NCI-H146 (cell line): ENCODE measurements around the gene POLD1.
"Not testable (repeated sequence)": the region's sequence is repeated elsewhere in the genome, so short reads cannot be mapped to it uniquely, and the experiment has no call there.

Experiments
- DNase-seq: peaks from one replicate; lab custom pipeline; 2025; lab: John Stamatoyannopoulos, UW

Gene POLD1

DNA sequence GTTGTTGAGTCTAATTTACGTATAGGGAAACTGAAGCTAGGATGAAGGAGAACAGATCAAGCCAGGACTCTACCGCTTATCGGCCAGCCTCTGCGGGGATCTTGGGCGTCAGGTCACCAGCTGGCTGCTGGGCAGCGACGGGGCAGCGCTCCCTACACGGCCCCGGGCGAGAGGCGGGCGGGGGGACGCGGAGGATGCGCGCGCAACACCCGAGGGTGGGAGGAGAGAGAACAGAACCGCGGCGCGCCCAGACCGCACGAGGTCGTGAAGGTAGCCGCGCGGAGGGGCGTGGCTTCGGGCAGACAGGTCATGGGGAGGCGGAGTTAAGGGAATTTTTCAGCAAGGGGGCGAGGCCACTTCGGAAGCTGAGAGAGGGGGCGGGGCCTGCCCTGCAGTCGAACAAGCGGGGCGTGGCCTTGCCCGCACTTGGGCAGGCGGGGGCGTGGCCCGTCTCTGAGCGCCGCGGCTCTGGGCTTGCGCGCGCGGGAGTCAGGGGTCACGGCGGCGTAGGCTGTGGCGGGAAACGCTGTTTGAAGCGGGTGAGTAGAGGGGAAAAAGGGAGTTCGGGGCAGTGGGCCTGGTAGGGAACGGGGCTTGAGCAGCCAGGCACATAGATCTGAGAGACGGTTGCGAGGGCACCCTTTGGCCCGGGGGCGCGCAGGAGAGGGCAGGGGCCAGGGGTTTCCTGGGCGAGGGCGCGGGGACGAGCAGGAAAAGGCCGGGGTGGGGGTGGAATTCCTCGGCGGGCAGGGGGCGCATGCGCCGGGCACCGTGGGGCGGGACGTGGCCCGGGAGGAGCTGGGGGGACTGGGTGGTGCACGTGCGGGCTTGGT lies at the start of gene POLD1:
POLD1 (plus strand) TSS at position 496 of the 833 bp plus-strand sequence. CDS start 14,505 bp downstream, outside the sequence.
- peak; percentile 100 for DNase-seq

DNA sequence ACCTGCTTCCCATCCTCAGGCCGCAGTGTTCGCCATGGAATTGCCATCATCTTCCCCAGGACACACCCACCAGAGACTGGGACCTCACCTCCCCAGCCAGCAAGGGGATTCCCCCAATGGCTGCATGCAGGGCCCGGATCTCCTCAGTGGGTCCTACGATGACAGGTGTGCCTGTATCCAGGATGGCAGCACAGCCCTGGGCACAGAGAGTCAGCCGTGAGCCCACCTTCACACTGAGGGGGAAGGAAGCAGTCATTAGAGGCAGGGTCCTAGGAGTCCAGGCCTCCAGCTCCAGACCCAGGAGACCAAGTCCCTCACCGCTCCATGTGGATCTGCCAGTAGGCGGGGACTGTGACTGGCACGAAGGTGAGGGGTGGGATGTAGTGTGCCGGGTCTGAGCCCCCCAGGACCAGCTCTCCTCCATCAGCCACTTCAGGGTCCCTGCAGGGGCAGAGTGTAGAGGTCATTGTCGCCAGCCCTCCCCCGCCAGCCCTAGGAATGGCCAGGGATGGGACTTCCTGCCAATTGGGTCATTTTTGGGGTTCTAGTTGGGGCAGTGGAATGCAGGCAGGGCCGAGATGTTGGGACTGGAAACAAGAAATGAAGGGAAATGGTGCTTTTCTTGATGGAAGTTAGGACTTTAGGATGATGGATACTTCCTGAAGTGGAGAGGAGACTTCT lies 49.3 kb upstream of the POLD1 start:
- no peak for DNase-seq

DNA sequence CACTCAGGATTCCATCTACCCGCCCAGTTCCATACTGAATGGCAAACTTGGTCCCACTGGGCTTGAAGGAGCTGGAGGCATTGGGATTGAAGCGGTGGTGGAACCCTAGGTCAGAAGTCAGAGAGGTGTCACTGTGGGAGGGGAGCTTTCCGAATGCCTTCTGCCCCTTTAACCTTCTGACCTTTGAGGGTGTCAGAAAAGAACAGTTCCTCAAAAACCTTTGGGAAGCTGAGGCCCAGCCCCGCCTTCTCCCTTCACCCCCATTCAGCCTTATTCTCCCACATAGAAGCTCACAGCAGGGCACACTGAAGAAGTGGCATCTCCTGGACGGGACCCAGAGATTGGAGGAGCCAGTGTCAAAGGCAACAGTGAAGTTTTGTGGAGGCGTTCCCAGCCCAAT lies 47.1 kb upstream of the POLD1 start:
- not testable (repeated sequence) for DNase-seq

DNA sequence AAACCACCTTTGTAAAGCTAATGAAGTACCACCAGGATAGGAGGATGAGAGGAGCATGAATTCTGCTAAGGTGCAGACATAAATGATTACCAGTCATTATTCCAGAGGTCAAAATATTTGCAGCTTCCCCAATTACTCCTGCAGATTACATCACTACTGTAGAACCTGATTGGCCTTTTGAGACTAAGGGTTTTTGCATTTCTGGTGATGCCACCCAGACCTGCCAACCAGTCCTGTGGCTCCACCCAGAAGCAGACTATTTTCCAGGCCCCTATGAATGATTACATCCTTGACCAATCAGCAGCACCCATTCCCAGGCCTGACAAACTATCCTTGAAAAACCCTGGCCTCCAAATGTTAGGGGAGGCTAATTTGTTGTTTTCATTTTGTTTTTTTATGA lies 43.8 kb upstream of the POLD1 start:
- no peak for DNase-seq

DNA sequence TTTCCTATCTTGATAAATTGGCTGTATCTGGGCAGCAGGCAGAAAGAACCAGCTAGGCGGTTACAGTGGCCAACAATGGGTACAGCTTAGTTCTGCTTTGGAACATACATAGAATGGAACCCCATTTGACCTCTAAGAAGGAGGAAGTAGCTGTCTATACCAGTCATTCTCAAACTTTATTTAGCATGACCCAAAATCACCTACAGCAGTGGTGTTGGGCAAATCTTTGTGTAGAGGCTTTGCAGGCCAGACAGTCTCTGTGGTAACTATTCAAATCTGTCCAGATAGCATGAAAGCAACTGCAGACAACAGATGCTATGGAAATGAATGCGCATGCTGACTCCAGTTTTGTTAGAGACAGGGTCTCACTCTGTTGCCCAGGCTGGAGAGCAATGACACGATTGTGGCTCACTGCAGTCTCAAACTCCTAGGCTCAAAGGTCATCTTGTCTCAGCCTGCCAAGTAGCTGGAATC lies 43.0 kb upstream of the POLD1 start:
- no peak for DNase-seq

DNA sequence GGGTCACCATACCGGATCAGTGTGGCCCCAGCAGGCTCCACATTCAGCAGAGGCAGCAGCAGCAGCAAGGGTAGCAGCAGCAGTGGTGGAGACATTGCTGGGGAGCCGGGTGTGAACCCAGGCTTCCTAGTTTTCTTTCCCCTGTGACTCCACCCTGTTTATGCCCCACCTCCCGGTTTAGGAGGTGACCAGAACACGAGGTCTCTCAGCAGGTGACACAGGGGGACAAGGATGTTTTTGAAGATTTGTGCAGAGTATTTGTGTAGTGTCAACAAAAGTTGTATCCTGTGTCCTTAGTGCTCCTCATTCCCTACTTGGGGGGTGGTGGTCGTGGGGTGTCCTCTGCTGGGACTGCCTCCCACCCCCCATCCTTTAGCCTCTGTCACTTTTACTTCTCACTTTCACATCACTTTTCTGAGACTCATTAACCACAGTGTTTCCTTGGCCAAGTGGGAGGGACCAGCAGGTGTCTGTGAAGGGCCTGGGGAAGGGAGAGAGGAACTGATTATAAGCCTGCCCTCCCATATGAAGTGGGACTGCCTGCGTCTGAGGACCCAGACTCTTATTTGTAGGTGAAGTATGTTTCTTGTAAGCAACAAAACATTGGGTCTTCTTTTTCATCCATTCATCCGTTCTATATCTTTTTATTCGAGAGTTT lies 39.4 kb upstream of the POLD1 start:
- DNase-seq: no peak

DNA sequence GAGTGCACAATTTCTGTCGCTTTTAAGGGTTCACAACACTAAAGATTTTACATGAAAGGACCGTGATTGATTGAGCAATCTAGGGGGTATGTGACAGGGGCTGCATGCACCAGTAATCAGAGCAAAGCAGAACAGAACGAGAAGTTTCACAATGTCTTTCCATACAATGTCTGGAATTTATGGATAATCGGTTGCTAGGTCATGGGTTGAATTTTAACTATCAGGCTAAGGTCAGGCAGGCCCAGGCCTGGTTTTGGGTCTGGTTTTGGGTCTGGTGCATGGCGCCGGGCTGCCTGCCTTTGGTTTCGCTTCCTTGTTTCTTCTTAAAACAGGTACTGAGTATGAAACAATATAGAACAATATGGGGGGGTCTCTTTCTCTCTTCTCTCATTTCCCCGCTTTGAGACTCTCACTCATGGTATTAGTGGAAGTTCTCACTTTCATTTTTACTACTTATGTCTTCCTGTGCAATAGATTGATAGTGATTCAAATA lies 37.0 kb upstream of the POLD1 start:
- DNase-seq: not testable (repeated sequence)

DNA sequence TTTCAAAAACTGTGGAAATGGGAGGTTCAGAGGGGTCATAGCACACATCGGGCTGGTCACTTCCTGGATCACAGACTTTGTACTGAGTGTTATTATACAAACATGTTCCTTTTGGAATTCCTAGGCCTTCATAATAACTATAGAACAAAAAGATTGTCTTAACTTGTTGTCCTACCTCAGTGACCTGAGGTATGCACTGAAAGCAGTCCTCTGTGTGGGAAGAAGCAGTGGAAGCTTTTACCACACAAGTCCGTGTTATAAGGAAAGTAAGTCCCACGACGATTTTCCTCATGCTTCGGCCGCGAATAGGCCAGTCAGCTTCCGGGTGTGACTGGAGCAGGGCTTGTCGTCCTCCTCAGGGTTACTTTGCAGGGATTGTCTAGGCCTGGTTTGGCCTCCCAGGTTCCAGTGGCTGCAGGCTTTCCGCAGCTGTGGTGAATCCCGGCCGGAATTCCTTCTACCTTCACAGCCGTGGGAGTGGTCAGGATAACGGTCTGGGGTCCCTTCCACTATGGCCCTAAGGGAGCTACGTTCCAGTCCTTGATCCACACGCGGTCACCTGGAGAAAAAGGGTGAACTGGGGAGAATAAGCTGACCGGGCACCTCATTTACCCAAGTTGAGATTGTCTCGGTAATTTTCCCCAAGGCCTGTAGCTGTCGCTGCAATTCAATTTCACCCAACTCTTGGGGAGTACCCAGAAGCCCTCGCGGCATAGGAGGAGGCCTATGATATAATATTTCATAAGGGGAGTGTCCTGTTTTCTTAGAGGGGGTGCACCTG lies 34.7 kb upstream of the POLD1 start:
- no peak for DNase-seq

DNA sequence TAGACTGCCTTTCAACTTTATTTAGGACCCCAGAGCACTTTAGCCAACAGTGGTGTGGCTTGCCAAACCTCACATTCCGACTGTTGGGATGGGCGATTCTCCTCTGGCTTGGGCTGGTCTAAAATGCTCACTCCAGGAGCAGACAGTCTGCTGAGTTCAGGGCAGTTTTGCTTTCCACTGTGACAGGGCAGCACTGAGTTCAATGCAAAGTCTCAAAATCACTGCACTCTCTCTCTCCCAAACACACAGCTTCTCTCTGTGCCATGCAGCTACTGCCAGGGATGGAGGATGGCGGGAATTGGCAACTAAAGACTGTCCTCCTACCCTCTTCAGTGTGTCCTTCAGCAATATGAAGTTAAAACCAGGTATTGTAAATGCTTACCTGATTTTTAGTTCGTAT lies 31.9 kb upstream of the POLD1 start:
- DNase-seq: no peak

DNA sequence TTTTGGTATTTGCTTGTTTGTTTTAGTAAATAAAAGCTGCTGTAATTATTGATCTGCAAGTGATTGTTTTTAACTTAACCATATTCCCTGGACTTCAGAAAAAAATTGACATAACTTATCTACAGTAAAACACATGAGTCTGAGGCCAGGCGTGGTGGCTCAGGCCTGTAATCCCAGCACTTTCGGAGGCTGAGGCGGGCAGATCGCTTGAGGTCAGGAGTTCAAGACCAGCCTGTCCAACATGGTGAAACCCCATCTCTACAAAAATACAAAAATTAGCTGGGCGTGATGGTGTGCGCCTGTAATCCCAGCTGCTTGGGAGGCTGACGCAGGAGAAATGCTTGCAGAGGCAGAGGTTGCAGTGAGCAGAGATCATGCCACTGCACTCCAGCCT lies 30.7 kb upstream of the POLD1 start:
- DNase-seq: not testable (repeated sequence)

DNA sequence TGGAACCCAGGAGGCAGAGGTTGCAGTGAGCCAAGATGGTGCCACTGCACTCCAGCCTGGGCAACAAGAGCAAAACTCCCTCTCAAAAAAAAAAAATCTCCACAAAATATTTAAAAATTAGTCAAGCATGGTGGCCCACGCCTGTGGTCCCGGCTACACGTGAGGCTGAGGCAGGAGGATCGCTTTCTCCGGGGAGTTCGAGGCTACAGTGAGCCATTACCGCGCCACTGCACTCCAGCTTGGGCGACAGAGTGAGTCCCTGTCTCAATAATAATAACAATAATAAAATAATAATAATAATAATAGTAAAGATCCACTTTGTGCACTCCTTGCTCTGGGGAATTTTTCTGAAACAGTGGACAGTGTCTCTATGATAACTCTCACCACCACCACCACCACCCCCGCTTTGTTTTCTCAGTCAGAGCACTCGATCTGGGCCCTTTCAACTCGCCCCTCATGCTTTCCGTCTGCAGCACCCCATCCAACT lies 27.4 kb upstream of the POLD1 start:
- no peak for DNase-seq

DNA sequence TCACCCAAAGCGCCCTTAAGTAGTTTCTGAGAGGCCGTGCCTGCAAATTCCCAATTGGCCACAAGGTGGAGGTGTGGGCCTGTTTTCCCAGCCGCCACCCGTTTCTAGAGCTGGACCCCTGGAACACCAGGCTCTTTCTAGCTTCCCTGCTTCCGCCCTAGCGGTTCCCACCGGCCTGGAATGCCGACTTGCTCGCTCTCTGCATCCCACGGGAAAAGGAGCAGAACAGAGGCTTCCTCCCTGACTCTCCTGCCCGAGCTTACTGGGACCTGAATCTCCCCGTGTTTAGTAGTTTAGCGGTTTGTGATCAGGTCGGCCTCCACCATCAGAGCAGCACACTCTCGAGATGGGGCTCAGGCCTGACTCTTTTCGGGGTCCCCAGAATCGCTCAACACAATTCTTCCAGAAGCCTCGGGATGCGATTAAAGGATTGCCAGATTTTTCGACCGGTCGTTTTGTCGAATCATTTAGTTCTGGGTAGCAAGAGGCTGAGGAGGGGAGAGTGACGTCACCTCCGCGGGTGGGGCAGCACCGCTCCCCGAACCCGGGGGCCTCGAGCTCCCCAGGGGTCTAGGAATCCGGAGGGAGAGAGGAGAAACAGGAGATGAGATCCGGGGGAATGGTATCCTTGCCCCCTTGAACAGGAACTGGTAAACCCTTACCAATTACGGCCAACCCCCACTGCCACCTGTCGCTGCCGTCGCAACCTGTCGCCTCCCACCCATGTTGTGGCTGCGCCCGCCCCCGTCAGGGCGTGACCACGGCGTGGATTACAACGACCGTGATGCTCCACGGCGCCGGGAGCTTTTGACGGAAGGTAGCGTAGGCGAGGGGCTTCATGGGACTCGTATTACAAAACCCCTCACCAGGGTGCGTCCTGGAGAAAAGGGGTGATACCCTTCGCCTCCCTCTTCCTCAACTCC lies 26.7 kb upstream of the POLD1 start:
- peak; percentile 80 for DNase-seq

DNA sequence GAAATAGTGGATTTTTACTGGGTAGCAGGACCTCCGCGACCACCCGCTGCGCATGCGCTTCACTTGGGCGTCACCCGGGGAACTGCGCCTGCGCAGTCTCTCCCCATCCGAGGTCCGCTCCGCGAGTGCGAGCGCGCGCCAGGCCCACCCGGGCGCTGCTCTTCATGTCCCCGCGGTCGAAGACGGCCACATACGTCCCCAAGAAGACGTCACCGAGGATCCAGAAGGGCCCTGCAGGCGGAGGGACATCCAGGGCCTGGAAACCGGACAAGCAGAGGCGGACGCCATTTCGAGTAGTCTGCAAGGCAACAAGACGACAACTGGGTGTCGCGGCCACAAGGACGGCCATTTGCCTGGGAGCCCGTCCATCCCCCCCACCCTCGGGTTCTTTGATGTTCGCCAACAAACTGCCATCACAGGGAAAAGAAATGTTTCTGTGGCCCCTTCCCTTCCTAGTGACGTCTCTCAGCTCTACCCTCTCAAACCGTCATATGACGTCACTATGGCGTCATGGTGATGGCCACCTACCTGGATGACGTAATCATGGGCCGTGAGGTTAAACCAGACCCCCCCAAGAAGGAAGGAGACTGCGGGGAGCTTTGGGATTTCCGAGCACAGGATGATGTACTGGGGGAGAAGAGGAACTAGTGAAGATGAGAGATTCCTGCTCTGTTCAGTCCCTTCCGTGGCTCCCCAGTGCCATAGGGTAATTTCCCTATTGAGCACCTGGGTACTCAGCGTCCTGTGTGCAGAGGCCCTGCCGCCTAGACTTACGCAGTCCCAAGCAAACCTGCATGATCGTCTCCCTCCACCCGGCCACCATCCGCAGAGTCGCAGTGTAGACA lies 25.4 kb upstream of the POLD1 start:
- no peak for DNase-seq

DNA sequence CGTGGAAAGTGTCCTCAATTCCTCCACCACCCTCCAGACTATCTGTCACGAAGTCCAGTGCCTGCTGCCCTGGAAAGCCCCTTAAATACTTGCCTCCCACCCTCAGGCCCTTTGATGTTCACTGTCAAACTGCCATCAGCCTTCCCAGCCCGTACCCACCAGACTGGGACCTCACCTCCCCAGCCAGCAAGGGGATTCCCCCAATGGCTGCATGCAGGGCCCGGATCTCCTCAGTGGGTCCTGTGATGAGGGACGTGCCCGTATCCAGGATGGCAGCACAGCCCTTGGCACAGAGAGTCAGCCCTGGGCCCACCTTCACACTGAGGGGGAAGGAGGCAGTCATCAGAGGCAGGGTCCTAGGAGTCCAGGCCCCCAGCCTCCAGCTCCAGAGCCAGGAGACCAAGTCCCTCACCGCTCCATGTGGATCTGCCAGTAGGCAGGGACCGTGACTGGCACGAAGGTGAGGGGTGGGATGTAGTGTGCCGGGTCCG lies 24.8 kb upstream of the POLD1 start:
- no peak for DNase-seq

DNA sequence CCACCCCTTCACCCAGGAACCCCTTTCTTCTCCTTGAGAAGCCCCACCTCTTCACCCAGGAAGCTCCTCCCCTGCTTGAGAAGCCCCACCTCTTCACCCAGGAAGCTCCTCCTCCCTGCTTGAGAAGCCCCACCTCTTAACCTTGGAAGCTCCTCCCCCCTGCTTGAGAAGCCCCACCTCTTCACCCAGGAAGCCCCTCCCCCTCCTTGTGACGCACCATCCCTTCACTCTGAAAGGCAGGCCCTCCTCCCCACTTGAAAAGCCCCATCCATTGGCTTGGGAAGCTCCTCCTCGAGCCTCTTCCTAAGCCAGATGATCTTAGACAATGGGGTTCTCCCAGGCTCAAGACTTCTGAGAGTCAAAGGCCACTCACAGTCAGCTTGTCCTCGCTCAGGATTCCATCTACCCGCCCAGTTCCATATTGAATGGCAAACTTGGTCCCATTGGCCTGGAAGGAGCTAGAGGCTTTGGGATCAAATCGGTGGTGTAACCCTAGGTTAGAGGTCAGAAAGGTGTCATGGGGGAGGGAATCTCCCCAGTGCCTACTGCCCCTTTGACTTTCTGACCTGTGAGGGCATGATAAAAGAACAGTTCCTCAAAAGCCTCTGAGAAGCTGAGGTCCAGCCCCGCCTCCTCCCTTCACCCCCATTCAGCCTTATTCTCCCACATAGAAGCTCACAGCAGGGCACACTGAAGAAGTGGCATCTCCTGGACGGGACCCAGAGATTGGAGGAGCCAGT lies 22.7 kb upstream of the POLD1 start:
- no peak for DNase-seq

DNA sequence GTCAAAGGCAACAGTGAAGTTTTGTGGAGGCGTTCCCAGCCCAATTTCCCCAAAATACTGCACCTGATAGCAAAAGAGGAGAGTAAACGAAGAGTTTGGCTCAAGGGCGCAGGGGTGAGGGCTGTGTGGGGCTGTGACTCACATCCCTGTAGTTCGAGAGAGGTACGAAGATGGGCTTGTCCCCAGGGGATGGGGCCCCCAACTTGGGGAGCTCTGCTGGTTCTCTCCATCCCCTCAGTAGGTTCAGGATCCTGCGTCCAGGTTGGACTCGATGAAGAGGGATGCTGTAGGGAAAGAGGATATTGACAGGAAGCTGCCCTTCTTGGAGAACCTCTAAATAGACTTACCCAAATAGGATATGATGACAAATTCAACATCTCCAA lies 22.1 kb upstream of the POLD1 start:
- DNase-seq: no peak

DNA sequence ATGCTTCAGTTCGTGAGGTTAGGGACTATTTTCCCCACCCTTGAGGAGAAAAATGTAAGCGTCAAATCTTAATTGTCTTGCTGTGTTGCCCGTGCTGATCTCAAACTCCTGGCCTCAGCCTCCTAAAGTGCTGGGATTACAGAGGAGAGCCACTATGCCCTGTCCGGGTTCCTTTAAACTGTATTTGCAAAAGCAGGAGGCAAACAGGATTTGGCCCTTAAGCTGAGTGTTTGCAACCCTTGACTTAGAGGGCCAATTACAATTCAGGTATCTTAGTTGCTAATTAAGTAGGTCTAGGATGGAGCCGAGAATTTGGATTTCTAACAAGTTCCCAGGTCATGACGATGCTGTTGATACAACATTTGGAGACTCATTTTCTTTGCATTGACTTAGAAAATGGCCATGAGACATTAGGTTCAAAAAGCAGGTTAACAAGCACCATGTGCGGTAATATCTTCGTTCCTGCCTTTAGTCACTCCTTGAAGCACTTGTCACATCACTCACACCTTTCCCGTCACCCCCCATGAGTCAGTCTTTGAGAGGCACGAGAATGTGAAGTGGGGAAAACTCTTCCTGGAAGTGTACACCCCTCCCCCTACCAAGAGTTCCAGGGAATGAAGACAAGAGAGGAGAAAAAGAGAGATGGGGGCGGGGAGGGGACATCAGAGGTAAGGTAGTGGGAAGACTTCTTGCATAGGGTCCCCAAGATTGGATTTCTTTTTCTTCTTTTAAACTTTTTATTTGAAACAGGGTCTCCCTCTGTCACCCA lies 21.3 kb upstream of the POLD1 start:
- DNase-seq: no peak
